K562 (cell line): Measurements from ENCODE around the gene RBBP5. TPM values are rescaled to one million over a fixed set of nuclear protein-coding genes. Genes with fewer than 3 reads are reported as not detected.
A peak's percentile ranks its signal among the peaks of the same experiment; 100 is the strongest.

Source experiments
- ARID1B ChIP-seq: fragments of 450-650 bp; IDR thresholded peaks from 2 replicates; pipeline ENCODE4 v1.6.1; 2016; ENCODE audit warnings: antibody characterized with exemption, mild to moderate bottlenecking, inconsistent platforms
- CBX3 ChIP-seq, 2 experiments: IDR thresholded peaks; 1 replicate in 1 of 2; 2 replicates in 1 of 2; pipeline ENCODE4 v1.6.1; 2012; ENCODE audit warnings: inconsistent platforms in 2 of 2, low read length in 2 of 2, borderline replicate concordance in 1 of 2, control low read depth in 1 of 2
- FOXA1 ChIP-seq: fragments of 450-650 bp; IDR thresholded peaks from 2 replicates; pipeline ENCODE4 v1.6.1; 2016; ENCODE audit warnings: mild to moderate bottlenecking, borderline replicate concordance
- GABPA ChIP-seq: fragments of 200-800 bp; sonication (Bioruptor generic); conservative IDR thresholded peaks from 2 replicates; pipeline ENCODE4 v1.6.1; 2016; ENCODE audit warnings: low read depth, missing genetic modification characterization, missing compliant biosample characterization
- HDGF ChIP-seq: fragments of 450-650 bp; IDR thresholded peaks from 2 replicates; pipeline ENCODE4 v1.6.1; 2016
- IFI16 ChIP-seq: fragments of 250-450 bp; sonication (Bioruptor Pico); IDR thresholded peaks from 2 replicates; pipeline ENCODE4 v2.1.2; 2022; ENCODE audit warnings: mild to moderate bottlenecking, inconsistent platforms
- JUND ChIP-seq, 2 experiments: IDR thresholded peaks; 2 replicates in 1 of 2; 3 replicates in 1 of 2; pipeline ENCODE4 v1.6.1; 2011; ENCODE audit warnings: borderline replicate concordance in 2 of 2, low read depth in 2 of 2, low read length in 2 of 2, improper control_type of control experiment in 1 of 2, missing biosample characterization in 1 of 2, missing genetic modification characterization in 1 of 2, missing genetic modification reagents in 1 of 2
- MCM5 ChIP-seq: fragments of 450-650 bp; IDR thresholded peaks from 2 replicates; pipeline ENCODE4 v1.6.1; 2016; ENCODE audit warnings: low read depth
- MYC ChIP-seq, 2 experiments: fragments of 250-450 bp in 1 of 2; sonication (Bioruptor Pico) in 1 of 2; IDR thresholded peaks; 2 replicates each; pipeline versions ENCODE4 v1.5.1 to v1.6.1; 2012 to 2021; ENCODE audit warnings: low read depth in 2 of 2, borderline replicate concordance in 1 of 2, improper control_type of control experiment in 1 of 2, low read length in 1 of 2, mild to moderate bottlenecking in 1 of 2, moderate library complexity in 1 of 2
- PHF21A ChIP-seq: fragments of 450-650 bp; IDR thresholded peaks from 2 replicates; pipeline ENCODE4 v1.6.1; 2017; ENCODE audit warnings: low read depth, borderline replicate concordance
- RAD21 ChIP-seq, 2 experiments: fragments of 250-450 bp in 1 of 2; fragments of 450-650 bp in 1 of 2; sonication (Bioruptor Pico) in 1 of 2; formaldehyde crosslinking in 1 of 2; IDR thresholded peaks in 1 of 2; conservative IDR thresholded peaks in 1 of 2; 2 replicates each; pipeline versions ENCODE4 v1.4.0 to v1.8.0; 2020 to 2022; ENCODE audit warnings: mild to moderate bottlenecking in 2 of 2, moderate library complexity in 1 of 2
- RB1 ChIP-seq: fragments of 450-650 bp; IDR thresholded peaks from 2 replicates; pipeline ENCODE4 v1.6.1; 2017; ENCODE audit warnings: low read depth, mild to moderate bottlenecking
- SAP30 ChIP-seq: fragments of 200-600 bp; sonication (generic); IDR thresholded peaks from 2 replicates; pipeline ENCODE4 v1.6.1; 2012; ENCODE audit warnings: borderline replicate concordance, low read depth, mild to moderate bottlenecking, moderate library complexity, low read length, control low read depth, inconsistent platforms; ENCODE audit not compliant: insufficient read depth, poor library complexity, severe bottlenecking
- USF2 ChIP-seq: sonication (generic); formaldehyde crosslinking; IDR thresholded peaks from 2 replicates; pipeline ENCODE4 v1.5.0; 2020; ENCODE audit warnings: missing genetic modification reagents
- ZNF274 ChIP-seq: IDR thresholded peaks from 2 replicates; pipeline ENCODE4 v1.6.1; 2011; ENCODE audit warnings: low read depth, mild to moderate bottlenecking, low read length, moderate library complexity, borderline replicate concordance
- ZNF316 ChIP-seq: fragments of 450-650 bp; IDR thresholded peaks from 2 replicates; pipeline ENCODE4 v1.6.1; 2016
- polyA plus RNA-seq, 8 experiments: library from polyadenylated mRNA; depleted of rRNA in 4 of 8; stranded (reverse) in 5 of 8; unstranded in 3 of 8; fragments of >200 nt; fragmentation: Nextera tagmentation in 2 of 8; fragmentation: Illumina TruSeq in 1 of 8; extraction: Ambion mirVana in 2 of 8; extraction: Trizol in 1 of 8; gene quantifications; 2 replicates each; pipeline versions ENCODE4 v1.2.1 to v1.2.3, GENCODE V29; 2011 to 2014; ENCODE audit warnings: inconsistent platforms in 1 of 8, missing spikeins in 1 of 8
- total RNA-seq, 7 experiments: library from RNA; depleted of rRNA in 6 of 7; stranded (reverse); fragments of >200 nt in 6 of 7; fragmentation: Illumina TruSeq in 2 of 7; extraction: Trizol in 2 of 7; gene quantifications; 2 replicates each; pipeline versions ENCODE4 v1.2.1 to v1.2.3, GENCODE V29; 2011 to 2021; ENCODE audit warnings: low replicate concordance in 1 of 7
- TF ChIP-seq, protein P1 (sequence below): fragments of 450-650 bp; IDR thresholded peaks from 2 replicates; pipeline ENCODE4 v1.6.1; 2017; ENCODE audit warnings: antibody characterized with exemption, mild to moderate bottlenecking
- TF ChIP-seq, protein P2 (sequence below): fragments of 450-650 bp; IDR thresholded peaks from 2 replicates; pipeline ENCODE4 v1.6.1; 2016; ENCODE audit warnings: low read depth, mild to moderate bottlenecking, moderate library complexity

RBBP5 gene
- total and polyA plus RNA-seq, 9 of the 15 experiments (the other 6 are each of a cell fraction or from before 2014, with no cell fraction given): 17.2 to 37.4 (median 28.4) TPM

DNA sequence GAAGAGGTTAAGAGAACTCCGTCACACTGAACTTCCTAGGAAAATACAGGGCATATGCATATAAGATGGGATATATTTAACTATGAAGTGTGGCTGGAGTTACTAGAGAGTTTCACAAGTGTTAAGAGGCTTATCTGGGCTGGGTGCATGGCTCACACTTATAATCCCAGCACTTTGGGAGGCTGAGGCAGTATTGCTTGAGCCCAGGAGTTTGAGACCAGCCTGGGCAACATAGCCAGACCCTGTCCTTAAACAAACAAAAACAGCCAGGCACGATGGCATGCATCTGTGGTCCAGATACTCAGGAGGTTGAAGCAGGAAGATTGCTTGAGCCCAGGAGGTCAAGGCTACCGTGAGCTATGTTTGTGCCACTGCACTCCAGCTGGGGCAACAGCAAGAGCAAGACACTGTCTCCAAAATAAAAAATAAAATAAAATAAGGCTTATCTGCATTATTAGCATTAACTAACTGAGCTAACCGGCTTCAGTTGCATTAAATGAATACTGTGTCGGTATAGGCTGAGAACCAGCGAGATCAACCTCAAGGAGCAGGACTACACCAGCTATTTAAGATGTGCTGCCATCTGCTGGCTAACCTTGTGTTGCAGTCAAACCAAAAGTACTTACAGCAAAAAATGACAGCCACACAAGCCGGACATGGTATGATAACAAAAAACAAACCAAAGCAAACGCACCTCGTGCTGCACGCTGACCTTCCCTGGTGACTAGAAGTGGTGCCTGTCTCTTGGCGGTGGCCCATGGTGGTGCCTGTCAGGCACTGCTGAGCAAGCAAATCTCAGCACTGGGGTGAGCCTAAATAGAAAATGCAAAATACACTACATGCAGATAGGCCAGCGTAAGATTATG is 19.7 kb upstream of the RBBP5 start (continued):
- TF ChIP-seq, protein P1, sequence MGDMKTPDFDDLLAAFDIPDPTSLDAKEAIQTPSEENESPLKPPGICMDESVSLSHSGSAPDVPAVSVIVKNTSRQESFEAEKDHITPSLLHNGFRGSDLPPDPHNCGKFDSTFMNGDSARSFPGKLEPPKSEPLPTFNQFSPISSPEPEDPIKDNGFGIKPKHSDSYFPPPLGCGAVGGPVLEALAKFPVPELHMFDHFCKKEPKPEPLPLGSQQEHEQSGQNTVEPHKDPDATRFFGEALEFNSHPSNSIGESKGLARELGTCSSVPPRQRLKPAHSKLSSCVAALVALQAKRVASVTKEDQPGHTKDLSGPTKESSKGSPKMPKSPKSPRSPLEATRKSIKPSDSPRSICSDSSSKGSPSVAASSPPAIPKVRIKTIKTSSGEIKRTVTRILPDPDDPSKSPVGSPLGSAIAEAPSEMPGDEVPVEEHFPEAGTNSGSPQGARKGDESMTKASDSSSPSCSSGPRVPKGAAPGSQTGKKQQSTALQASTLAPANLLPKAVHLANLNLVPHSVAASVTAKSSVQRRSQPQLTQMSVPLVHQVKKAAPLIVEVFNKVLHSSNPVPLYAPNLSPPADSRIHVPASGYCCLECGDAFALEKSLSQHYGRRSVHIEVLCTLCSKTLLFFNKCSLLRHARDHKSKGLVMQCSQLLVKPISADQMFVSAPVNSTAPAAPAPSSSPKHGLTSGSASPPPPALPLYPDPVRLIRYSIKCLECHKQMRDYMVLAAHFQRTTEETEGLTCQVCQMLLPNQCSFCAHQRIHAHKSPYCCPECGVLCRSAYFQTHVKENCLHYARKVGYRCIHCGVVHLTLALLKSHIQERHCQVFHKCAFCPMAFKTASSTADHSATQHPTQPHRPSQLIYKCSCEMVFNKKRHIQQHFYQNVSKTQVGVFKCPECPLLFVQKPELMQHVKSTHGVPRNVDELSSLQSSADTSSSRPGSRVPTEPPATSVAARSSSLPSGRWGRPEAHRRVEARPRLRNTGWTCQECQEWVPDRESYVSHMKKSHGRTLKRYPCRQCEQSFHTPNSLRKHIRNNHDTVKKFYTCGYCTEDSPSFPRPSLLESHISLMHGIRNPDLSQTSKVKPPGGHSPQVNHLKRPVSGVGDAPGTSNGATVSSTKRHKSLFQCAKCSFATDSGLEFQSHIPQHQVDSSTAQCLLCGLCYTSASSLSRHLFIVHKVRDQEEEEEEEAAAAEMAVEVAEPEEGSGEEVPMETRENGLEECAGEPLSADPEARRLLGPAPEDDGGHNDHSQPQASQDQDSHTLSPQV: 0 out of 2 replicates have a peak, but pooled peaks have one; percentile 33
- TF ChIP-seq SAP30 (no peak), RAD21 (CRISPR knock-in tag; conservative IDR thresholded peaks at IDR 0.05 in 1 of 2, IDR thresholded peaks at IDR 0.05 in 1 of 2) (peak; percentile 65 to 83), CBX3 (IDR thresholded peaks at IDR 0.05; ENCODE audit: borderline replicate concordance in 1 of 2, low read length in 2 of 2) (no peak; a peak in 1 of 3 replicates), JUND (IDR thresholded peaks at IDR 0.05; ENCODE audit: borderline replicate concordance, low read depth, low read length) (no peak), JUND (tag; IDR thresholded peaks at IDR 0.05; ENCODE audit: borderline replicate concordance, low read depth, low read length) (peak; percentile 22; the same call in 1 of the 3 replicates), FOXA1 (no peak), PHF21A (peak; percentile 41; the same call in 1 of the 2 replicates), GABPA (tag) (no peak), HDGF (no peak), IFI16 (no peak), MYC (IDR thresholded peaks at IDR 0.05; ENCODE audit: low read depth, low read length) (peak; percentile 29; the same call in 1 of the 2 replicates), MYC (CRISPR knock-in tag; IDR thresholded peaks at IDR 0.05; ENCODE audit: borderline replicate concordance, low read depth) (no peak), RB1 (peak; percentile 48; the same call in 1 of the 2 replicates), ZNF316 (peak; percentile 91), ARID1B (peak; percentile 46), MCM5 (no peak), USF2 (no peak), ZNF274 (no peak)
- TF ChIP-seq, protein P2, sequence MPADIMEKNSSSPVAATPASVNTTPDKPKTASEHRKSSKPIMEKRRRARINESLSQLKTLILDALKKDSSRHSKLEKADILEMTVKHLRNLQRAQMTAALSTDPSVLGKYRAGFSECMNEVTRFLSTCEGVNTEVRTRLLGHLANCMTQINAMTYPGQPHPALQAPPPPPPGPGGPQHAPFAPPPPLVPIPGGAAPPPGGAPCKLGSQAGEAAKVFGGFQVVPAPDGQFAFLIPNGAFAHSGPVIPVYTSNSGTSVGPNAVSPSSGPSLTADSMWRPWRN: no peak
